Lower lobe of right lung (tissue), 2 donors: Measurements from ENCODE around the gene NFXL1. TPM values are rescaled to one million over a fixed set of nuclear protein-coding genes. Genes with fewer than 3 reads are reported as not detected.
A peak's percentile ranks its signal among the peaks of the same experiment; 100 is the strongest.

Source experiments
- ATAC-seq, 2 donors: fragments of 200-7000 bp; cut with Tn5 transposase; one replicate each; pipeline ENCODE4 v1.9.1; 2020 to 2022; ENCODE audit warnings: mild to moderate bottlenecking in 2 of 2, moderate library complexity in 2 of 2
- DNase-seq: peaks from one replicate; pipeline ENCODE4 v3.0.0-alpha.2; 2020
- H3K27ac ChIP-seq: fragments of 200-600 bp; one replicate; pipeline ENCODE4 v1.8.0; 2022
- H3K27me3 ChIP-seq: fragments of 200-600 bp; one replicate; pipeline ENCODE4 v1.8.0; 2022; ENCODE audit warnings: low read depth
- H3K36me3 ChIP-seq: fragments of 200-600 bp; one replicate; pipeline ENCODE4 v1.8.0; 2022; ENCODE audit warnings: mild to moderate bottlenecking
- H3K4me1 ChIP-seq: fragments of 200-600 bp; one replicate; pipeline ENCODE4 v1.8.0; 2022
- H3K4me3 ChIP-seq: fragments of 200-600 bp; one replicate; pipeline ENCODE4 v1.8.0; 2022; ENCODE audit warnings: mild to moderate bottlenecking
- H3K9me3 ChIP-seq: fragments of 200-600 bp; one replicate; pipeline ENCODE4 v1.8.0; 2022
- CTCF ChIP-seq: fragments of 200-600 bp; IDR thresholded peaks from one replicate; pipeline ENCODE4 v1.8.0; 2022; ENCODE audit warnings: antibody characterized with exemption, mild to moderate bottlenecking
- intact Hi-C: fragments of 100-400 bp; cut with DNase I; formaldehyde crosslinking; loops from one replicate; pipeline ENCODE4 v1.11.0; 2022
- total RNA-seq: library from RNA; stranded (reverse); fragmentation: NEBNext Ultra II Directional; extraction: Animal tissue kit (Norgen Biotek cat#: 25700); gene quantifications from one replicate; pipeline ENCODE4 v1.2.1, GENCODE V29; 2021
- donor health status: DM: no; HTN: yes; CAD: no; lungs with severe emphysema.

NFXL1 gene
- total RNA-seq, 1 donor from 2014 or later, result 13.4 TPM

DNA sequence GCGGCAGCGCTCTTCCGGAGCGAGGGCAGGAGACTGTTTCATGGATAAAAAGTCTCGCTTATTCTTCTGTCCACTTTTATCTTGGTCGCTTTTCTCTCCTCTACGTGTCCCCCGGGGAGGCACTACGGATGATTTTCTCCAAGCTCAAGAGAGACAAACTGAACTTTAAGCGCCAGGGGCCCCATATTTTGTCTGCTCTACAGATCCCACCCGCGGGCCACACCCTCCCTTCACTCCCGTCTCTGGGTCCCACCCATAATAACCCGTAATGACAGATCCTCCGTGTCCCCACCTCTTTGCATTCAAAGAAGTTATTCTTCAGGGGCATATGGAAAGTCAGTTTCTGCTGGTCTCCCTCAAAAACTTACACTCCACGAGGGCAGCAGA is 76.5 kb downstream of the NFXL1 start, which contains the start of gene CORIN:
CORIN (minus strand) TSS at position 160 of the 387 bp plus-strand sequence; CDS start at position 42, 118 bp downstream.
- ATAC-seq (no peak), DNase-seq (no peak)
- Histone ChIP-seq H3K9me3 (no peaks in the 10 kb centered on the region), H3K4me1 (peaks cover 30% of the 10 kb centered on the region), H3K27me3 (peaks cover 5% of the 10 kb centered on the region), H3K27ac (no peak within 1 kb of the TSS), H3K36me3 (no peaks in the 10 kb centered on the region), H3K4me3 (peak within 1 kb of the TSS; percentile 61)
- no peak for TF ChIP-seq CTCF
- intact Hi-C loops, result loop anchor here (10.0 kb wide), 1 partner anchor 153 kb away; no protein-coding TSS in a partner anchor

- no peak overlapping the region for H3K27ac ChIP-seq
- ATAC-seq (peak; percentile 77 to 81), DNase-seq (peak; percentile 72)
- intact Hi-C loops, result loop anchor here (10.0 kb wide), 1 partner anchor 152 kb away; no protein-coding TSS in a partner anchor
- TF ChIP-seq CTCF, result no peak
- no peaks in the 10 kb centered on the region for H3K36me3 ChIP-seq
- H3K4me3 ChIP-seq, result peak overlapping the region; percentile 61
- peaks cover 5% of the 10 kb centered on the region for H3K27me3 ChIP-seq
- H3K4me1 ChIP-seq, result peaks cover 30% of the 10 kb centered on the region
- H3K9me3 ChIP-seq, result no peaks in the 10 kb centered on the region
Measured at GRCh38 chr4:47837094-47837907, 77.1 kb downstream of the NFXL1 start.

- H3K9me3 ChIP-seq, result no peaks in the 10 kb centered on the region
- peak overlapping the region; percentile 61 for H3K4me3 ChIP-seq
- ATAC-seq, result peak; percentile 95 to 97
- peaks cover 30% of the 10 kb centered on the region for H3K4me1 ChIP-seq
- intact Hi-C loops, result loop anchor here (10.0 kb wide), 1 partner anchor 152 kb away; no protein-coding TSS in a partner anchor
- peak; percentile 85 for DNase-seq
- H3K36me3 ChIP-seq, result no peaks in the 10 kb centered on the region
- no peak overlapping the region for H3K27ac ChIP-seq
- peak; percentile 71 for TF ChIP-seq CTCF
- peaks cover 5% of the 10 kb centered on the region for H3K27me3 ChIP-seq
Measured at GRCh38 chr4:47836641-47837093, 77.7 kb downstream of the NFXL1 start.

DNA sequence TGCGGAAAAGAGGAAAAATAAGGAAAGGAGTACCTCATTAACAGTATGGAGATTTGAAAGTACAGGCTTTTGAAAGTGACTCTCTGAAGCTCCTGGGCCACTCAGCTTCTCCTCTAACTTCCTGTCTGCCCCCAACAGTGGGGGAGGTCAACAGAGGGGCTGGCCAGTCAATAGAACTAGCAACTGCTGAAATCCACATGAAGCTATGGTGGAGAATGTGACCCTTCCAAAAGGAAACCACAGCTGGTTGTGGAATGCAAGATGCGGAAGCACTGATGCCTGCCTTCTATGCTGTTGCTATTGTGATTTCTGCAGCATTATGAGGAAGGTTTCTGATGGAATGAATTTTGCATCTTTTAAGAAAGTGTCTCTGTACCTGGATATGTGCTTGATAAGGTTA is 78.9 kb downstream of the NFXL1 start:
- peaks cover 5% of the 10 kb centered on the region for H3K27me3 ChIP-seq
- no peaks in the 10 kb centered on the region for H3K9me3 ChIP-seq
- DNase-seq (no peak), ATAC-seq (no peak)
- peaks cover 30% of the 10 kb centered on the region for H3K4me1 ChIP-seq
- no peak for TF ChIP-seq CTCF
- H3K27ac ChIP-seq, result no peak overlapping the region
- H3K36me3 ChIP-seq, result no peaks in the 10 kb centered on the region
- H3K4me3 ChIP-seq, result no peak overlapping the region
- intact Hi-C loops, result loop anchor here (10.0 kb wide), 1 partner anchor 151 kb away; no protein-coding TSS in a partner anchor

GRCh38 chr4:47831026-47831679 is 83.2 kb downstream of the NFXL1 start:
- Histone ChIP-seq H3K36me3 (no peaks in the 10 kb centered on the region), H3K9me3 (no peaks in the 10 kb centered on the region), H3K4me3 (no peak overlapping the region), H3K27ac (no peak overlapping the region), H3K27me3 (no peaks in the 10 kb centered on the region), H3K4me1 (peaks cover 8% of the 10 kb centered on the region)
- peak in 1 of 2 donors; percentile 9 for ATAC-seq
- DNase-seq, result no peak
- TF ChIP-seq CTCF, result no peak
- intact Hi-C loops, result loop anchor here (10.0 kb wide), 1 partner anchor 146 kb away; no protein-coding TSS in a partner anchor
